DOHH2 (cell line): ENCODE data around the gene HLA-DQA2.

Experiments used
- H3F3A ChIP-seq: fragments of 200-600 bp; sonication (generic), shearing (Covaris generic); 2 replicates; pipeline ENCODE4 v1.6.0; 2016; ENCODE audit warnings: antibody characterized with exemption, mild to moderate bottlenecking; ENCODE audit not compliant: control insufficient read depth, insufficient read depth
- H3K27ac ChIP-seq: fragments of 200-600 bp; sonication (generic); 2 replicates; pipeline ENCODE4 v1.5.1; 2014; ENCODE audit warnings: low read depth, mild to moderate bottlenecking, low read length, moderate library complexity
- H3K27me3 ChIP-seq: fragments of 200-600 bp; sonication (generic); 2 replicates; pipeline ENCODE4 v1.6.1; 2014; ENCODE audit warnings: mild to moderate bottlenecking, low read length, mixed read lengths; ENCODE audit not compliant: control insufficient read depth
- H3K36me3 ChIP-seq: fragments of 200-600 bp; sonication (generic); 2 replicates; pipeline ENCODE4 v1.6.1; 2014; ENCODE audit warnings: mild to moderate bottlenecking, low read length, moderate library complexity, mixed read lengths; ENCODE audit not compliant: control insufficient read depth
- H3K4me1 ChIP-seq: fragments of 200-600 bp; sonication (generic); 2 replicates; pipeline ENCODE4 v1.6.1; 2014; ENCODE audit warnings: mild to moderate bottlenecking, low read length, mixed read lengths; ENCODE audit not compliant: control insufficient read depth
- H3K4me2 ChIP-seq: fragments of 200-600 bp; sonication (generic); 2 replicates; pipeline ENCODE4 v1.6.0; 2014; ENCODE audit warnings: mild to moderate bottlenecking, low read length, moderate library complexity
- H3K4me3 ChIP-seq: fragments of 200-600 bp; sonication (generic); 2 replicates; pipeline ENCODE4 v1.5.1; 2014; ENCODE audit warnings: mild to moderate bottlenecking, low read length, mixed read lengths
- H3K79me2 ChIP-seq: fragments of 200-600 bp; sonication (generic); 2 replicates; pipeline ENCODE4 v1.6.1; 2014; ENCODE audit warnings: mild to moderate bottlenecking, low read length, mixed read lengths; ENCODE audit not compliant: control insufficient read depth
- H3K9me2 ChIP-seq: fragments of 200-600 bp; sonication (generic); replicated peaks from 2 replicates; pipeline ENCODE4 v1.6.1; 2014; ENCODE audit warnings: mild to moderate bottlenecking, low read length, mixed read lengths; ENCODE audit not compliant: control insufficient read depth
- H3K9me3 ChIP-seq: fragments of 200-600 bp; sonication (generic); 2 replicates; pipeline ENCODE4 v1.6.1; 2014; ENCODE audit warnings: antibody characterized with exemption, low read length, mixed read lengths; ENCODE audit not compliant: control insufficient read depth, insufficient read depth
- H4K20me1 ChIP-seq: fragments of 200-600 bp; sonication (generic); 2 replicates; pipeline ENCODE4 v1.6.0; 2014; ENCODE audit warnings: low read depth, mild to moderate bottlenecking, antibody characterized with exemption, low read length, moderate library complexity; ENCODE audit not compliant: control insufficient read depth, insufficient read depth
- EZH2phosphoT487 ChIP-seq: fragments of 200-600 bp; sonication (generic); IDR thresholded peaks from 2 replicates; pipeline ENCODE4 v1.6.1; 2017; ENCODE audit warnings: borderline replicate concordance, mild to moderate bottlenecking, antibody characterized with exemption, low read length, moderate library complexity, mixed read lengths
- TF ChIP-seq, protein P1 (sequence below): fragments of 200-600 bp; sonication (generic); IDR thresholded peaks from one replicate; pipeline ENCODE4 v1.5.1; 2014; ENCODE audit warnings: antibody characterized with exemption, mild to moderate bottlenecking, low read depth, low read length; ENCODE audit not compliant: poor library complexity, severe bottlenecking

HLA-DQA2 gene

GRCh38 chr6:32764048-32764447 lies 22.9 kb downstream of the HLA-DQA2 start:
- H4K20me1 ChIP-seq = no peaks in the 10 kb centered on the region
- no peaks in the 10 kb centered on the region for H3F3A ChIP-seq
- no peak overlapping the region for H3K27ac ChIP-seq
- H3K4me1 ChIP-seq = no peaks in the 10 kb centered on the region
- TF ChIP-seq, protein P1, sequence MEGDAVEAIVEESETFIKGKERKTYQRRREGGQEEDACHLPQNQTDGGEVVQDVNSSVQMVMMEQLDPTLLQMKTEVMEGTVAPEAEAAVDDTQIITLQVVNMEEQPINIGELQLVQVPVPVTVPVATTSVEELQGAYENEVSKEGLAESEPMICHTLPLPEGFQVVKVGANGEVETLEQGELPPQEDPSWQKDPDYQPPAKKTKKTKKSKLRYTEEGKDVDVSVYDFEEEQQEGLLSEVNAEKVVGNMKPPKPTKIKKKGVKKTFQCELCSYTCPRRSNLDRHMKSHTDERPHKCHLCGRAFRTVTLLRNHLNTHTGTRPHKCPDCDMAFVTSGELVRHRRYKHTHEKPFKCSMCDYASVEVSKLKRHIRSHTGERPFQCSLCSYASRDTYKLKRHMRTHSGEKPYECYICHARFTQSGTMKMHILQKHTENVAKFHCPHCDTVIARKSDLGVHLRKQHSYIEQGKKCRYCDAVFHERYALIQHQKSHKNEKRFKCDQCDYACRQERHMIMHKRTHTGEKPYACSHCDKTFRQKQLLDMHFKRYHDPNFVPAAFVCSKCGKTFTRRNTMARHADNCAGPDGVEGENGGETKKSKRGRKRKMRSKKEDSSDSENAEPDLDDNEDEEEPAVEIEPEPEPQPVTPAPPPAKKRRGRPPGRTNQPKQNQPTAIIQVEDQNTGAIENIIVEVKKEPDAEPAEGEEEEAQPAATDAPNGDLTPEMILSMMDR = no peak
- no peak for TF ChIP-seq EZH2phosphoT487
- no peaks in the 10 kb centered on the region for H3K9me2 ChIP-seq
- no peaks in the 10 kb centered on the region for H3K36me3 ChIP-seq
- peaks cover 16% of the 10 kb centered on the region for H3K27me3 ChIP-seq
- H3K9me3 ChIP-seq = no peaks in the 10 kb centered on the region
- no peak overlapping the region for H3K4me3 ChIP-seq
- no peaks in the 10 kb centered on the region for H3K79me2 ChIP-seq
- no peak overlapping the region for H3K4me2 ChIP-seq

- Histone ChIP-seq H3F3A (no peaks in the 10 kb centered on the region), H4K20me1 (no peaks in the 10 kb centered on the region), H3K79me2 (no peaks in the 10 kb centered on the region), H3K4me2 (no peak overlapping the region), H3K9me2 (no peaks in the 10 kb centered on the region), H3K27ac (no peak overlapping the region), H3K9me3 (no peaks in the 10 kb centered on the region), H3K4me1 (no peaks in the 10 kb centered on the region), H3K36me3 (no peaks in the 10 kb centered on the region), H3K4me3 (no peak overlapping the region), H3K27me3 (peaks cover 9% of the 10 kb centered on the region)
- no peak for TF ChIP-seq EZH2phosphoT487
- TF ChIP-seq, protein P1 = no peak
Observed at GRCh38 chr6:32772656-32773055, 31.5 kb downstream of the HLA-DQA2 start.

DNA sequence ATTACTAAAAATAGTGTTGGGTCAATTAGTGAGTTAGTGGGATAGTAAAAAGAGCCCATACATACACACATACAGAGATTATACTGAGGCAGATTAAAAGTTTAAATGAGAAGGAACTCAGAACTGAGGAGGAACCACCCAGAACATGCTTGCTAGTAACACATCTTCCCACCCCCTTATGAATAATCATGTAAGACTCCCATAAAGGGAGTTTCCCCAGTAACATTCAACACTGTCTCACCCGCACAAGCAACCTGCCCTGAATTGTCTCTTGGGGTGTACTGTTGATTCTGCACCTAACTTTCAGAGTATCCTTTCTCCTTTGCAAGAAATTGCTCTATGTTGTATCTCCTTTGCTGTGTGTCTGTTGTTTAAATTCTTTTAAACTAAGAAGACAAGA lies 33.2 kb downstream of the HLA-DQA2 start:
- no peaks in the 10 kb centered on the region for H3F3A ChIP-seq
- H3K36me3 ChIP-seq = no peaks in the 10 kb centered on the region
- H3K4me2 ChIP-seq = no peak overlapping the region
- no peaks in the 10 kb centered on the region for H3K4me1 ChIP-seq
- no peaks in the 10 kb centered on the region for H4K20me1 ChIP-seq
- no peak overlapping the region for H3K27ac ChIP-seq
- H3K4me3 ChIP-seq = no peak overlapping the region
- no peaks in the 10 kb centered on the region for H3K79me2 ChIP-seq
- H3K9me3 ChIP-seq = no peaks in the 10 kb centered on the region
- no peaks in the 10 kb centered on the region for H3K9me2 ChIP-seq
- H3K27me3 ChIP-seq = peaks cover 9% of the 10 kb centered on the region
- TF ChIP-seq, protein P1 = no peak
- TF ChIP-seq EZH2phosphoT487 = no peak

- Histone ChIP-seq H3K9me3 (no peaks in the 10 kb centered on the region), H3K4me3 (no peak overlapping the region), H3K9me2 (no peaks in the 10 kb centered on the region), H3K27ac (no peak overlapping the region), H3K4me1 (no peaks in the 10 kb centered on the region), H4K20me1 (no peaks in the 10 kb centered on the region), H3F3A (no peaks in the 10 kb centered on the region), H3K79me2 (no peaks in the 10 kb centered on the region), H3K27me3 (peaks cover 7% of the 10 kb centered on the region), H3K4me2 (no peak overlapping the region), H3K36me3 (no peaks in the 10 kb centered on the region)
- TF ChIP-seq, protein P1 = no peak
- no peak for TF ChIP-seq EZH2phosphoT487
Observed at GRCh38 chr6:32775071-32775470, 33.9 kb downstream of the HLA-DQA2 start.
